ENCODE results near the gene PHLPP1. TPM values are rescaled to one million over a fixed set of nuclear protein-coding genes. Genes with fewer than 3 reads are reported as not detected.

Gene PHLPP1
- total RNA-seq, 1 experiment from 2014 or later: 8.6 TPM

DNA sequence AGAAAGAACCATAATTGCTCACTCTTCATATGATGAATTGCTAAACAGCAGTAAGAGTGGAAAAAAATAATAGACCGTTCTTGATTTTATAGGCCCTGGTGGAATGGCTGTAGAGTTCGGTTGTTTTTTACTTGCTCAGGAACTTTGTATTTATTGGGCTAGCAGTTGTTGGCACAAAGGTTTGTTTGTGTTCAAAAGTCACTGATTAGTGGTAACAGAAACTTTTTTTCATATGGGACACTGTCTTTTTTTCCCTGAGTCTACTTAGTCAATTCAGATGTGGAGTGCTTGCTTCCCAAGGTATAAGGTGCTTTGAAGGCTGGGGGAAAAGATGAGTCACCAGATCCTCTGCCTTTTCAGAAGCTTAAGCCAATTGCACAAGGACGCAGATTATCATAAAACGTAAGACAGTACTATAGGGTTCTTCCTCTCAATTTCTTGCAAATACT, 25.8 kb downstream of the PHLPP1 start:
- DNase-seq (ENCODE audit: low read depth): peak; percentile 69

DNA sequence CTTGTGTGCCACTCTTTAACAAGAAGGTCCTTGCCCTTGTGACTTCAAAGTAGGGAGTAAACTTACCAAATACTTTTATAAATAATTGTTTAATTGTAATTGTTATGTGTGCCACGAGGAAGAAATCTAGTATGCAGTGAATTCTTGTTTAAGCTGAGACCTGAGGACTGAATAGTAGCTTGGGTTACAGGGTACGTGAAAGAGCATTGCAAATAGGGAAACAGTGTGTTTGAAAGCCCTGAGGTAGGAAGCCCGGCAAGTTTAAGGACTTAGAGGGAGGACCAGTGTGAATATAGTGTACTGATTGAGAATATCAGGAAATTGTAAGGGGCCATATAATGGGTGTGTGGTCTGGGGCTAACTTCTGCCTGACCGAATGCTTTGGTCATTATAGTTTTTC, 26.2 kb downstream of the PHLPP1 start:
- no peak for DNase-seq (ENCODE audit: low read depth)

DNA sequence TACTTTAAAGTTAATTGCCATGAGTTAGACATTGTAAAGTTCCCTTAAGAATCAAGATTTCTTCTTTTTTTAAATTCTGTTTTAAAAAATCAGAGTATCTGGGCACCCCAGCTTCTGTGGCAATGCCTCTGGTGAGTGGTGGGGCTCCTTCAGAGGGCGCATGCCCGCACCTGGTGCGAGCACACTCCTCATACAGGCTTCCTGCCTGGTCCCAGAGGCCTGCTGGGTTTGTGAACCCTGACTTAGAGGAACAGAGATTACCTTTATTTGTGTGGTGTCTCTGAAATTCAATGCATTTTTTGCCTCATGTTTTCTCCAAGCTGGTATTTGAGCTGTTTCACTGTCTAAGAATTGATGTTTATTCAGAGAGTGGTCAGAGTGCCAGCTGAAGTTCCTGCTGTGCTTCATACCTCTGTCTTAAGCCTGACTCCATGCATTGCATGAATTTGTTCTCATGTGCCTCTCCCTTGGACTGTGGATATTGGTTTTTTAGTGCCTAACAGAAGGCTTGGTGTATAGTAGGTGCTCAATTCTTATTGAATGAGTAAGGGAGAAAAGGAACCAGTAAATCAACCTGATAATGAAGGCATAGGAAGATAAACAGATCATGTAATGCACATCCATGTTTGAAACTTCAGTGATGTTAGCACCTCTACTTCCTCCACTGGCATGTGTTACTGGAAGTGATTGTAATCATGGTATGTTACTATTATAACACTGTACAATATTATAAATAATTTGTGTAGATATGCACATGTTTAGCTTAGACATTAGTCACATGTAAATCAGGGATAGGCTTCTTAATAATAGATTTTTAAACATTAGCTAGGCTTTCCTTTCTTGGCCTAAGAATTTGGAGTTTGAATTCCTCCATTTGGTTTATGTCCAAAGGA, 29.0 kb downstream of the PHLPP1 start:
- DNase-seq (ENCODE audit: low read depth): no peak

DNA sequence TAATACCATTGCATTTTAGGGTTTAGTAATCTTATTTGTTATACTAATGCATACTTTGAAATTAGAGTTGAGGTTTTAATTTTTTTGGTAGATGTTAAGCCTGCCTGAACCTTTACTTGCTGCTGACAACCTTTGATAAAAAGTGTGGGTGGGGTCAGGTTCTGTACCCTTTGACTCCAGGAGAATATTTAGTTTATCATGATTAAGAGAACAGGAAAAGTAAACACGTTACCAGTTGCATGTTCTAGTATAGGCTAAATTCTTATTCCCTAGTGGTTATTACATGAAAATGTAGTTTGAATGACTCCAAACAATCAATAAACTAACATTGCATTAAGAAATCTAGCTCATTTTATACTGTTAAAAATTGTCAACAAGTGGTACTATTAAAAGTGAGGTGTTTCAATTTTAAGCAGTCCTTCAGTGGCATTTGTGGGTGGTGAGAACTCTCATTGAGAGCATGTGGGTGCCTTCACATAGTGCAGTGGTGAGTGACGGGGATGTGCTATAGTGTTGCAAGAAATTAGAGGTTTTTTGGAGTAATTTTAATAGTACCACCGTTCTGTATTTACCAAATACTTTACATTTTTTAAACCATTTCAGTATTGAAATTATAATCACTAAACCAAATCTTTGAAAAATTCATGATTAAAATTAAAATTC, 29.9 kb downstream of the PHLPP1 start:
- DNase-seq (ENCODE audit: low read depth): no peak

DNA sequence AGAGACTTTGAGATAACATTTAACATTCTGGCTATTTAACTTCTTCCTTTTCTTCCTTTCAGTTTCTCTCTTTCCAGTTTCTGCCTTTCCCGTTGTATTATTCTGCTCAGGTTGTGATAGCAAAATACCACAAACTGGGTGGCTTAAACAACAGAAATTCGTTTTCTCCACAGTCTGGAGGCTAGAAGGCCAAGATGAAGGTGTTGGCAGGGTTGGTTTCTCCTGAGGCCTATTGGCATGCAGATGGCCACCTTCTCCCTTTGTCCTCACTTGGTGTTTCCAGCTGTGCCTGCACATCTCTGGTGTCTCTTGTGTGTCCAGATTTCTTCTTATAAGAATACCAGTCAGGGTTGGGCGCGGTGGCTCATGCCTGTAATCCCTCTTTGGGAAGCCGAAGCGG, 34.0 kb downstream of the PHLPP1 start:
- no peak for DNase-seq (ENCODE audit: low read depth)

DNA sequence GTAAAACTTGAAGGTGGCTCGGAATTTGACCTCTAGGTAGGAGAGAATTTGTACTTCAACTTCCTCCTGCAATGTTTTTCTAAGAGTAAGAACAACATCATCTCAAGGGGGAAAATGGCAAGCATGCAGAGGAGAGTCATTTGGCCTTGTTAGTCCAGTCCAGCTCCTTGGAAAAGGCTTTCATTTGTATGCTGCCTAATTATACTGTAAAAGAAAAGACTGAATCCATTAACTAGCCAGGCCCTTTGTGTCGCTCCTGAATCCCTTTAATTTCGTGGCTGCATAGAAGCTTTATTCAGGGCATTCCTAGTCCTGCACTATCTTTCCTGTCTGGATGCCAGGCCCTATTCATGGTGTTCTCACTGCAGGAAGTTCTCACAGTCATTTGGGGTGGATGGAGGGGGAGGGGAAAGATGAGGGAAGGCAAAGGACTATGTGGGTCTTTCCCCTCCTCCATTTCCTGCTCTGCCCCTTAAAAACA, 36.0 kb downstream of the PHLPP1 start:
- DNase-seq (ENCODE audit: low read depth): peak; percentile 53

DNA sequence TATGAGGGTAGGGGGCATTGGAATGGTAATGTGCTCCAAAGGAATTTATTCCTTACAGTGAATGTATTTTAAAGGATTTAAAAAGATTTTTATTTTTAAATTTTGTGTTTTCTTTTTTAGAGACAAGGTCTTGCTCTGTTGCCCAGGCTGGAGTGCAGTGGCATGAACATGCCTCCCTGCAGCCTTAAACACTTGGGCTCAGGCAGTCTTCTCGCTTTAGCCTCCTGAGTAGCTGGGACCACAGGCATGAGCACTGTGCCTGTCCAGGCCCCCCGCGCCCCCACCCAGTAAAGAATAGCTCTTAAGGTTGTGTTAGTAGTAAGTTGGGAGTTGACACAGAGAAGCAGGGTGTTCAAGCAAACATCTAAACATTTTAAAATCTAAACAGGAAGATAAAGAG, 36.6 kb downstream of the PHLPP1 start:
- DNase-seq (ENCODE audit: low read depth): no peak

DNA sequence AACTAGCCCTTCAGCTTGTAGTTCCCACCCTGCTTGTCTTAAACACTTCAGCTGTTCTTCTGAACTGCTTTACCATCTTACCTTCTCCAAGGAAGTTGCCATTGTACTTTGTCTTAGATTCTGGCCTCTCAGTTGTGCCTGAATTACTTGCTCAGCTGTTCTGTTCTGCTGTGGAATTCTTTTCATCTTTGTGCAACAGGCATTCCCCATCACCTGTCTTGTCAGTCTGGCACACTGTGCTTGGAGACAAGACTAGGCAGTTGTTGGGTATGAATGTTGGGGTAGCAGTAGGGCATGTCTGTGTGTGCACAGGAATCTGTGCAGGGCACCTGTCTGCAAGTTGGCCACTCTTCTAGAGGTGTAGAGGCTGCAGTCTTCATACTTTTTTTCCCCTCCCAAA, 38.7 kb downstream of the PHLPP1 start:
- DNase-seq (ENCODE audit: low read depth): no peak

DNA sequence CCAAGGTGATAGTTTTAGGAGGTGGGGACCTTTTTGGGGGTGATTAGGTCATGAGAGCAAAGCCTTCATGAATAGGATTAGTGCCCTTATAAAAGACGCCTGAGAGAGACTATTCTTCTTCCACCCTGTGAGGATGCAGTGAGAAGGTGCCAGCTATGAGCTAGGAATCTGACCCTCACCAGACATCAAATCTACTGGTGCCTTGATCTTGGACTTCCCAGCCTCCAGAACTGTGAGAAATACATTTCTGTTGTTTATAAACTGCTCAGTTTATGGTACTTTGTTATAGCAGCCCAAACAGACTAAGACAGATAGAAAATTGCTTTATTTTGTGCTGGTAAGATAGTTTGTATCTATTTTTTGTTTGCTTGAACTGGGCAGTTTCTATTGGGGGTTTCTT, 40.1 kb downstream of the PHLPP1 start:
- no peak for DNase-seq (ENCODE audit: low read depth)

DNA sequence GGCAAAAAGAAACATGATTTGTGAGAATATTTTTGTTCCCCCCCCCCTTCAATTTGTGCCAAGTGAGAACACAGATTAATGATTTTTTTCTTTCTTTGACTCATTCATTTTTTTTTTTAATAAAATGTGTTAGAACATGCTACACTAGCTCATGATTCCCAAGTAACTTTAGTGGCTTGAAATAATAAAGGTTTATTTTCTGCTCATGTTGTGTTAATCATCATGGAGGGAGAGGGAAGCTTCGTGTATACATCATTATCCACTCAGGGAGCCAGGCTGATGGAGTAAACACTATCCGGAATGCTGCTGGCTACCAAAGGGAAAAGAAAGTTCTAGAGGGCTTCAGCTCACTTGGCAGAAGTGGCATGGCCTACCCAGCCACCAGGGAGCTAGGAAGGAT, 40.6 kb downstream of the PHLPP1 start:
- no peak for DNase-seq (ENCODE audit: low read depth)

DNA sequence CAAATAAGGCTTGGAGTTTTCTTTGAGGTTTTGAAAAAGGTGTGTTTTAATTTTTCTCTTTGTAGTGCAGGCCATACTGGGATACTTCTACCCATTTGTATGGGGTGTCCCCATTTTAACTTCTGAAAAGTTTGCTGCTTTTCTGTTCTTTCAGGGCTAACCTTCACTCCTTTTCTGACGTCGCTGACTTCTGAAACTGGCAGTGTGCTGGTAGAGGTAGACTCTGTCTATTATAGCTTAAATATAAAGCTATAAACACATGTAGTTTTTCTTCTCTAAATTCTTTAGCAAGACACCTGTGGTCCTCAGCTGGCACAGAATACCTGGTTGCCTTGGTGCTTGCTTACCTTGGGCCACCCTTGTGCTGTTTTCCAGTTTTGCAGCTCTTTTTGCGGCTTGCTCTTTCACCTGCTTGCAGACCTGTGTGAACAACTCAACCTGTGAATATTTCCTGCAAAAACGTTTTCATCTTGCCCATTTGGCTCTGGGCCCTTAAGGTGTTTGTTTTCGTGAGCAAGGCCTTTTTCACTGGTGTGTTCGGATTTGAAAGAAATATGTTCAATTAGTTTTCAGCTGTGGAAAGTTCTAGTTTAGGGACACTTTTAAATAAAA, 42.2 kb downstream of the PHLPP1 start:
- no peak for DNase-seq (ENCODE audit: low read depth)

DNA sequence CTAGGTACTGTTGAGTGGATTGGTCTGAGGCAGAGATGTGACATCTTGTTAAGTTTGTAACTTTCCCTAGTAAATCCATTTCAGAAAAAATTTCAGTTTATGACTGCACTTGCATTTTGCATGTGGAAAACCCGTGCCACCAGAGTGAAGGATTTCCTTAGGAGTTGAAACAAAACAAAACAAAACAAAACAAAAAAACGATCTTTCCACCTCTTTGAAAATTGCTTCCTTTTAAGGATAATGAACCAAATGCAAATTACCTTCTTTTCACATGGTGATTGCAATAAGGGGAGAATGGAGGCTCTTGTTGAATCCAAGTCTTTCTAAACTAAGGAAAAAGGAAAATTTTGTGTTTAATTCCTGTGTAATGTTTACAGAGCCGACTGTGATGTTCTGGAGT, 43.2 kb downstream of the PHLPP1 start:
- DNase-seq (ENCODE audit: low read depth): no peak

DNA sequence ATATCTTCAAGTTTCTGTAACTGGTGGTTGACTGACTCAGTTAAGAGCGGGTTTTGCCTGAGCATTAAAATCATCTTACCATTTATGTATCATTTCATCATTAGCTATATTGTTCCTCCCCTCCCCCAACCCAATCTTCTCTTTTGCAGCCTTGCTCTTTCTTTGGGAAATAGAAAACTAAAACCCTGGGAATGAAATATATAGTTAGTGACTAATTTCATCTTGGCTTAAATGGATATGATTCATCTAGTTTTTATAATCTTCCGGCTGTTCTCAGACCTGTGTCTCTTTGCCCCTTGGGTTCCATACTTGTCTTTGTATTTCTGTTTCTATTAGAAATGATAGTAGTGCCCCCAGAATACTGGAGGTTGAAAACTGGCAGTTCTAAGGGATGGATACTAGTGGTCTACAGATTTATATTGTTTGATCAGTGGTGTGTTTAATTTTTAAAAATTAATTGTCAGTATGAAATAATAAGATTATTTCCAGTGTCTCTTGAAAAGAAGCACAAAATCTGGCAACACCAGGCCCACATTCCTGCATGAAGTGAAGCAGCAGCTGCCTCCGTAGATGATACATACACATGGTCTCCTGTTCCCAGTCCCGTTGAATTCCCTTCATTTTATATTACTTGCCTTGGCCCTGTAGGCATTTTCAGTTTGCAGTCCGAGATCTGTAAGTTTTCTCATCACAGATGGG, 44.5 kb downstream of the PHLPP1 start:
- DNase-seq (ENCODE audit: low read depth): peak; percentile 77

DNA sequence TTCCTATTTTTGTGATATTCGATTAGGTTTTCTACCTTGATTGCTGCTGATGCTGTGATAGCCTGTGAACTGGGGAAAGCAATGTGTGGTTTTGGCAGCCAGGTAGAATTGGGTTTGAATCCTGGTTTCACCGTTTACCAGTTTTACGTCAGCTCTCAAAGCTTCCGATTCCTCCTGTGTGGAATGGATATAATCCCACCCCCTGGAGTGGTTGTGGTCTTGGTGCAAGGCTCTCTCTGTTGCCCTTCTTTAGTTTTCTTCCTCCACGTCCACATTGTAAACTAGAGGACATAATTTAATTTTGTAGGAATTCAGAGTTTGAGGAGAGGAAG, 45.0 kb downstream of the PHLPP1 start:
- DNase-seq (ENCODE audit: low read depth): no peak

DNA sequence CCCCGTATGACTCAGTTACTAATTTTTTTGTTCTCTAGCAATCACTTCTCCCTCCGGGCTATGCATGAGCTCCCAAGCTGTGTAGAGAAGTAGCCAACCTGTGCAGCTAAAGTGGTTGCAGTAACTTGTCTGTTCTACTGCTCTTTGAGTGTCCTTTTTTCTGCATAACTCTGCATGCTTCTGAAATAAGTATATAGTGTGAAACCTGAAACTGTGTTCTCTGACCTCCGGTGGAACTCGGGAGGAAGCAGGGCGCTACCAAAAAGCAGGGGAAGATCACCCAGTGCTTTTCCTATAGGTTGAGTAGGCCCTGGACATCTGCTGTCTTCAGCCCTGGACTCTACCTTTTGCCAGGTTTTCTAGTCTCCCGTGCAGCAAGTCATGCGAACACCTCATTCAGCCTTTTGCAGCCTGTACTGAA, 47.8 kb downstream of the PHLPP1 start:
- no peak for DNase-seq (ENCODE audit: low read depth)

DNA sequence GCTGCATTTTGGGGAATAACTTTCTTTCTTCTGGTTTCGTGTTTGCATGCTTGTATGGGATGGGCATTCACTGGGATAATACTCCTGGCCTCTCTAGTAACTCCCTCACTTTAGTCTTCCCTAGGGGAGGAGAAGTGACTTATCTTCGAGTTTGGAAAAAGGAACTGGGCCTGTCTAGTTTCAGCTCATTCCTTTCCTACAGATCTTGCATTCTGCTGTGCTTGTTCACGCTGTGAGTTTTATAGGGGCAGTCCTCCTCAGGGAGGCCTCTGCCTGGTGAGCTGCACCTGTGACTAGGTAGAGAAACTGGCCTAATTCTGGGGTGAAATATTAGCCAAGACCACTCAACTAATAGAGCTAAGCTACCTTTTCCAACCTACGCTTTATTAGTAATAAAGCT, 50.9 kb downstream of the PHLPP1 start:
- no peak for DNase-seq (ENCODE audit: low read depth)

DNA sequence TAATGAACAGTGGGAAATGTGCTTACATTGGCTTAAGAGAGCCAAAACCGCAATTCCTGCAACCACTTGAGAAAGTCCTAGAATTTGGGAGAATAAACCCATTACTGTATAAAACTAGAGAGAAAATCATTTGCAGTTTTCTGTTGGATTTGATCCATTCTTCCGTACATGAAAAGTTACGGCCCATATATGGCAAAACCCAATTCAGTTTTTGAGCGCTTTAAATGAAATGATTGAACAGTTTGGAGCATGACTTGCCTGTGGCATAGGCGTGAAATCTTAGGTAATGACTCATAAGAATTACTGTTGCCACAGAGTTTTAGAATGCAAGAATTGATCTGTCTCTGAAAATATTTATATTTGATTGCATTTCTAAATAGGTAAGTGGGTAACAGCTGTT, 52.0 kb downstream of the PHLPP1 start:
- peak; percentile 63 for DNase-seq (ENCODE audit: low read depth)

DNA sequence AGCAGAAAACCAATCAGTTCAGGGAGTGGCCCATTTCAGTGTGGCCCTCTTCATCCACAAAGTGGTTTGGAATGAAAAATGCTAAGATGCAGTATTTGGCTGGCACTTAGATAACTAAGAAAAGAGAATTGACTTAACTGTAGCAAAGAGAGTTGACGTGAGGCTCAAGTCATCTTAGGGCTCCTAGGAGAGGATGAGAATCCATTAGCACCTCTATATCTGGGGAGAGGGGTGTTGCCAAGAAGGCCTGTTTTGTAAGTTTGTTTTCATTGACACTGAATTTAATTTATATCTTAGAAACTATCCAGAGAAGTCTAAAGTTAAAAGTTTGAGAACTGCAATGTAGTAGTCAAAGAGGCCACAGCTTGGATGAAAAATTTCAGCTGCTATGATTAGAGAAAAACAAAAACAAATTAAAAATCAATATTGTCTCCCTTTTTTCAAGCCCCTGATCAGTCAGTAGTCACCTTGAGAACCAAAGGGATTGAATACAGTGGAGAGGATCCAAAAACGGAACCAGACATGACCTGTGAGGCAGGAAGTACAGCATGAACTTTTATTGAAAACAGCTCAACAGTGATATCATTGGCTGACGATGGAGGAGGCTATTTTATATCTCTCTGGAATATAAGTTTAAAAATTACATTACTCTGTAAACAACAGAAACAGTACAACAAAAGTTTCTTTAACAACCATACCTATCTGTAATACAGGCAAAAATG, 52.7 kb downstream of the PHLPP1 start:
- no peak for DNase-seq (ENCODE audit: low read depth)

DNA sequence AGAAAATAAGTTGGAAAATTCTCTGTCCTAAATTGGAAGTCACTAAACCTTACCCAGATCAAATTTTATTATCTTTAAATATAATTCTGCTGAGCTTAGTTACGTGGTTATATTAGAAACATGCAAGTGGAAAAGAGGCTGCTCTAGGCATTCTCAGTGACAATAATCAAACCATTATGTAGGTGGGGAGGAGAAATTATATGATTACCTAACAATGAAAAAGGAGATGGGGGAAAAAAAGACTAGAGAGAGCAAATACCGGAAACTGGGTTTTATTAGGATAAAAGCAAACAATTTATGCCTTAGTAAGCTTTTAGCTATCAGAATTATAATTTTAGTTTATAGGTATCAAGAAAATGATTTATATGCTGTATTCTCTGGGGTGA, 53.2 kb downstream of the PHLPP1 start:
- no peak for DNase-seq (ENCODE audit: low read depth)

DNA sequence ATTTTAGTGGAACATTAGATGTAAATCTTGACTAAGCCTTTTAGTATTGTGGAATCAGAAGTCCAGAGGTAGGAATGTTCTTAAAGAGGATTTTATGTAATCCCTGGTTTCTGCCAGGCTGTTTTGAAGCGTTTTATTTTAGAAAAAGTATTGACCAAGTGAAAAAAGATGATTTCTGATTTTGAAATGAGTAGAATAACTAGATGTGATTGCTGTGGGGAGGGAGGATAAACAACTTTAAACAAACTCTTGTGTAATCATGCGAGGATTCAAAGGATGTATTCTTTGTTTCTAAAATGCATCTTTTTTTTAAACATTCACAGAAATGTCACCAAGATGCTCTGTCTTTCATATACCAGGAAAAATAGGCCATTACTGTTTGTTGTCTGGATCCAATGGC, 53.9 kb downstream of the PHLPP1 start:
- DNase-seq (ENCODE audit: low read depth): no peak

Measured in HT1080 (cell line).